Psoas muscle (tissue), 8 donors: ENCODE measurements around the gene ATP8B4. TPM values are rescaled to one million over a fixed set of nuclear protein-coding genes. Genes with fewer than 3 reads are reported as not detected.

Source experiments
- ATAC-seq, 4 donors: fragments of 200-7000 bp; cut with Tn5 transposase; one replicate each; pipeline ENCODE4 v1.9.1; 2020; ENCODE audit warnings: moderate library complexity in 3 of 4, mild to moderate bottlenecking in 2 of 4
- DNase-seq, 2 donors: peaks; one replicate each; pipeline ENCODE4 v3.0.0-alpha.2; 2020
- H3K27ac ChIP-seq: fragments of 200-600 bp; one replicate; pipeline ENCODE4 v1.8.0; 2022
- H3K27me3 ChIP-seq, 3 donors: fragments of 200-600 bp in 1 of 3; one replicate each; pipeline versions ENCODE4 v1.6.1 to v1.8.0; 2013 to 2022; ENCODE audit warnings: low read length in 2 of 3, mild to moderate bottlenecking in 2 of 3, moderate library complexity in 1 of 3; ENCODE audit not compliant: insufficient read depth in 3 of 3
- H3K36me3 ChIP-seq, 2 donors: fragments of 200-600 bp in 1 of 2; one replicate each; pipeline versions ENCODE4 v1.6.1 to v1.8.0; 2013 to 2022; ENCODE audit warnings: low read depth in 1 of 2, mild to moderate bottlenecking in 1 of 2, moderate library complexity in 1 of 2; ENCODE audit not compliant: insufficient read depth in 1 of 2
- H3K4me1 ChIP-seq: fragments of 200-600 bp; one replicate; pipeline ENCODE4 v1.8.0; 2022
- H3K4me3 ChIP-seq: fragments of 200-600 bp; one replicate; pipeline ENCODE4 v1.8.0; 2022; ENCODE audit warnings: mild to moderate bottlenecking
- H3K9me3 ChIP-seq: fragments of 200-600 bp; one replicate; pipeline ENCODE4 v1.8.0; 2022
- CTCF ChIP-seq: fragments of 200-600 bp; IDR thresholded peaks from one replicate; pipeline ENCODE4 v1.8.0; 2022; ENCODE audit warnings: antibody characterized with exemption
- WGBS, 3 donors: extraction: QIAGEN DNeasy Blood & Tissue Kit; methylation state at CpG; one replicate each; pipeline versions ENCODE4 v1.1.6 to v1.1.7; 2013; 5-methylcytosine and 5-hydroxymethylcytosine counted together
- intact Hi-C, 2 donors: fragments of 100-400 bp; cut with DNase I; formaldehyde crosslinking; loops; one replicate each; pipeline versions ENCODE4 v1.11.0 to v1.14.2; 2022
- polyA plus RNA-seq, 3 donors: library from polyadenylated mRNA; stranded (reverse); fragments of 200-250 nt; gene quantifications; one replicate each; pipeline ENCODE4 v1.2.3, GENCODE V29; 2013
- total RNA-seq, 4 donors: library from RNA; stranded (reverse); fragmentation: NEBNext Ultra II Directional in 2 of 4; extraction: Animal tissue kit (Norgen Biotek cat#: 25700) in 2 of 4; gene quantifications; one replicate each; pipeline versions ENCODE4 v1.2.1 to v1.2.4, GENCODE V29; 2021 to 2023
- donor health status: healthy with polysubstance abuse.
- donor health status: DM: no; HTN: no; CAD: no; lungs with moderate emphysema.
- donor health status: Bipolar disorder and iron deficiency.
- donor health status: healthy.
- donor health status: DM: yes; HTN: yes; CAD: no.
- donor health status: DM: no; HTN: no; CAD: no.
- donor health status: DM: no; HTN: no; CAD: no.
- donor health status: DM: yes; HTN: yes; CAD: no.

The ATP8B4 gene
- total and polyA plus RNA-seq, 7 donors: 0.25 to 2.2 (median 1.0) TPM

- H3K9me3 ChIP-seq: no peaks in the 10 kb centered on the region
- no peak for DNase-seq
- TF ChIP-seq CTCF: no peak
- 78 to 81% (median 79%) methylated on average over 3 of the region's 3 CpGs for WGBS, 3 donors
- H3K36me3 ChIP-seq: no peaks in the 10 kb centered on the region
- no peak overlapping the region for H3K4me3 ChIP-seq
- H3K4me1 ChIP-seq: no peaks in the 10 kb centered on the region
- peak overlapping the region; percentile 19 for H3K27ac ChIP-seq
- ATAC-seq: no peak
- no peaks in the 10 kb centered on the region for H3K27me3 ChIP-seq
- intact Hi-C loops: no loop called here
These were observed 255.4 kb downstream of the ATP8B4 start for GRCh38 chr15:49863431-49864224.

- H3K27ac ChIP-seq: no peak overlapping the region
- no peaks in the 10 kb centered on the region for H3K9me3 ChIP-seq
- H3K36me3 ChIP-seq: no peaks in the 10 kb centered on the region
- no peak for TF ChIP-seq CTCF
- DNase-seq (no peak), ATAC-seq (no peak)
- intact Hi-C loops: no loop called here
- H3K4me3 ChIP-seq: no peak overlapping the region
- WGBS, 3 donors: 68 to 77% (median 69%) methylated on average over 8 of the region's 8 CpGs
- no peaks in the 10 kb centered on the region for H3K27me3 ChIP-seq
- no peaks in the 10 kb centered on the region for H3K4me1 ChIP-seq
These were observed 258.9 kb downstream of the ATP8B4 start for GRCh38 chr15:49860101-49860500.

DNA sequence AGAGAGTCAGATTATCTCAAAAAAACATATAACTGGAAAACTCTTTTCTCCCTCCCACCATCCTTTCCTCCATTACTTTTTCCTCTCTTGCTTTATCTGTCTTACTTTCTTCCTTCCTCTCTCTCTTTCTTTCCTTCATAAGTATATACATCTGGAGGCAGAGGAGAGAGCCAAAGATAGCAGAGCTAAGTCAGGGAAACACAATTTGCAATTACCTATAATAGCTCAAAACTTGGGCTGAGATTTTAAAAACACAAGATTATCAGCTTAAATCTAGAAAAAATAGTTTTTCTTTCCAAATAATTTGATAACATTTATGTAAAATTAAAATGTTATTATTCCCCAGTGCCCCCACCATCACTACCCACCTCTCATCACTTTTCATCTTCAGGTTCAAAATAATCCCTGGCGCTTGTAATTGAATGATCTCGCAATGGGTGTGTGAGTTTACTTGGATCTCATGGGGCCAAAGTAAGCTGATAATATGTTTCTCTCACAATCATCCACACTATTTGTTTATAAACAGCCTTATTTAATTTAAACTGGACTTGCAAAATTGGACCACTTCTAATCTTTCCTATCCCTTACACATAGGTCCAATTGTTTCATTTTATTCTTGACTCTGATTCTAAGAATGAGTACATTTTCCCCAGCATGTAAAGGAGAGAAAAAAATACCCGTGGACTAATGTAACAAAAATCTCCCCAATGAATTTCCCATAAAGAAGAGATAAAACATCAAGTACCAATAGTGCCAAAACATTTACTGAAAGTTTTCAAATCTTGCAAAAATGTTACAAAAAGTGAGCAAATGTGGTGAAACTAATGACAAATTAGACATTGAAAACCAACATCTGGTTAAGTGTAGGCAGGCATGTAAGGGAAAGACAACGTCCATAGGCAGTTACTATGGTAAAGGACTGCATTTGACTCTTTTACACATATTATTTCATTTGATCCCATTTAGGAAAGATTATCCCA, 261.2 kb downstream of the ATP8B4 start:
- H3K27ac ChIP-seq: no peak overlapping the region
- H3K36me3 ChIP-seq: no peaks in the 10 kb centered on the region
- intact Hi-C loops: no loop called here
- H3K4me1 ChIP-seq: no peaks in the 10 kb centered on the region
- no peak for TF ChIP-seq CTCF
- no peaks in the 10 kb centered on the region for H3K27me3 ChIP-seq
- H3K4me3 ChIP-seq: no peak overlapping the region
- WGBS, 3 donors: 79 to 81% (median 79%) methylated on average over 4 of the region's 4 CpGs
- ATAC-seq (no peak), DNase-seq (no peak)
- H3K9me3 ChIP-seq: no peaks in the 10 kb centered on the region

- H3K27ac ChIP-seq: no peak overlapping the region
- H3K9me3 ChIP-seq: no peaks in the 10 kb centered on the region
- no peaks in the 10 kb centered on the region for H3K36me3 ChIP-seq
- 29 to 44% (median 42%) methylated on average over 4 of the region's 4 CpGs for WGBS, 3 donors
- intact Hi-C loops: no loop called here
- H3K4me1 ChIP-seq: no peaks in the 10 kb centered on the region
- no peak for TF ChIP-seq CTCF
- no peak overlapping the region for H3K4me3 ChIP-seq
- DNase-seq (no peak), ATAC-seq (peak in 3 of 4 donors; percentile 54 to 76 (median 56))
- H3K27me3 ChIP-seq: no peaks in the 10 kb centered on the region
These were observed 263.0 kb downstream of the ATP8B4 start for GRCh38 chr15:49855917-49856637.
